ENCODE measurements around the gene FCF1.

- no peak for TF ChIP-seq CTCF (IDR thresholded peaks at IDR 0.05; ENCODE audit: insufficient read depth, low read depth, low read length)
- no peak for TF ChIP-seq EZH2 (IDR thresholded peaks at IDR 0.05; ENCODE audit: insufficient read depth, low read length)
Observed at GRCh38 chr14:74691456-74691855, 21.5 kb upstream of the FCF1 start.
